HepG2 (cell line): ENCODE data around the gene TELO2. TPM values are rescaled to one million over a fixed set of nuclear protein-coding genes. Genes with fewer than 3 reads are reported as not detected.

Experiments used
- ATAC-seq: fragments of 200-7000 bp; cut with Tn5 transposase; 3 replicates; pipeline ENCODE4 v1.9.1; 2020; ENCODE audit warnings: mild to moderate bottlenecking, moderate library complexity
- BruUV-seq: library from RNA; stranded (reverse); fragments of 400-500 nt; replicated peaks from 2 replicates; lab custom pipeline; 2021; lab: Mats Ljungman, UMichigan
- CTCF ChIA-PET: fragments of 300-600 bp; formaldehyde crosslinking; extraction: SDS; loops from one replicate; lab custom pipeline; 2021; ENCODE audit warnings: low total read pairs, inconsistent platforms, low intra/inter-chr PET ratio; lab: Yijun Ruan, JAX
- POLR2A ChIA-PET: fragments of 350-600 bp; sonication (Branson Sonifier 250); formaldehyde crosslinking; loops from one replicate; lab custom pipeline; 2020; ENCODE audit warnings: antibody characterized with exemption, inconsistent platforms; lab: Yijun Ruan, JAX
- DNase-seq: peaks from one replicate; pipeline ENCODE4 v3.0.0-alpha.2; 2015; ENCODE audit warnings: low spot score
- FAIRE-seq: peaks from 3 replicates; lab custom pipeline; 2011; peaks lifted over from hg19 to GRCh38; lab: Jason Lieb, UNC
- H2AFZ ChIP-seq: one replicate; pipeline ENCODE4 v1.6.1; 2011; ENCODE audit warnings: low read length, inconsistent platforms
- H3K27ac ChIP-seq: fragments of 300-600 bp; 3 replicates; pipeline ENCODE4 v1.8.0; 2011; ENCODE audit warnings: mixed run types, mild to moderate bottlenecking, mixed read lengths, low read length, inconsistent platforms; ENCODE audit not compliant: insufficient read depth; ENCODE audit errors: extremely low read length
- H3K27me3 ChIP-seq, 2 experiments: fragments of 200-600 bp in 1 of 2; 2 replicates in 1 of 2; 3 replicates in 1 of 2; pipeline versions ENCODE4 v1.6.0 to v1.8.0; 2011; ENCODE audit warnings: low read length in 2 of 2, mild to moderate bottlenecking in 2 of 2, moderate library complexity in 2 of 2, inconsistent platforms in 1 of 2; ENCODE audit not compliant: insufficient read depth in 2 of 2, control insufficient read depth in 1 of 2
- H3K36me3 ChIP-seq, 2 experiments: fragments of 200-600 bp in 1 of 2; replicated peaks in 1 of 2; 2 replicates in 1 of 2; 3 replicates in 1 of 2; pipeline versions ENCODE4 v1.5.1 to v1.8.0; 2011; ENCODE audit warnings: low read length in 2 of 2, inconsistent platforms in 1 of 2; ENCODE audit not compliant: insufficient read depth in 2 of 2, control insufficient read depth in 1 of 2
- H3K4me1 ChIP-seq: 2 replicates; pipeline ENCODE4 v1.5.1; 2012; ENCODE audit warnings: low read length, inconsistent platforms; ENCODE audit not compliant: insufficient read depth
- H3K4me2 ChIP-seq: 2 replicates; pipeline ENCODE4 v1.6.0; 2011; ENCODE audit warnings: low read depth, low read length, inconsistent platforms
- H3K4me3 ChIP-seq, 3 experiments: fragments of 200-600 bp in 1 of 3; sonication (generic), shearing (Covaris generic) in 1 of 3; replicated peaks in 1 of 3; 2 replicates each; pipeline ENCODE4 v1.5.1; 2011 to 2016; ENCODE audit warnings: low read length in 3 of 3, inconsistent platforms in 2 of 3, low read depth in 2 of 3, mild to moderate bottlenecking in 2 of 3, control low read depth in 1 of 3, mixed read lengths in 1 of 3; ENCODE audit not compliant: insufficient read depth in 1 of 3
- H3K79me2 ChIP-seq: one replicate; pipeline ENCODE4 v1.6.1; 2011; ENCODE audit warnings: low read length, inconsistent platforms; ENCODE audit not compliant: insufficient read depth
- H3K9ac ChIP-seq: 2 replicates; pipeline ENCODE4 v1.6.0; 2011; ENCODE audit warnings: mild to moderate bottlenecking, low read depth, low read length, inconsistent platforms; ENCODE audit not compliant: insufficient read depth
- H3K9me3 ChIP-seq: 2 replicates; pipeline ENCODE4 v1.5.1; 2012; ENCODE audit warnings: mild to moderate bottlenecking, low read length
- H4K20me1 ChIP-seq: 2 replicates; pipeline ENCODE4 v1.6.0; 2011; ENCODE audit warnings: inconsistent platforms, mild to moderate bottlenecking, low read length, moderate library complexity; ENCODE audit not compliant: insufficient read depth
- ATF6 ChIP-seq: sonication (generic); formaldehyde crosslinking; conservative IDR thresholded peaks from 2 replicates; pipeline ENCODE4 v1.4.0; 2020; ENCODE audit warnings: missing genetic modification reagents
- CHCHD3 ChIP-seq: sonication (generic); formaldehyde crosslinking; IDR thresholded peaks from 2 replicates; pipeline ENCODE4 v1.8.0; 2022; ENCODE audit warnings: mild to moderate bottlenecking, missing genetic modification reagents, moderate library complexity
- DRAP1 ChIP-seq: IDR thresholded peaks from 2 replicates; pipeline ENCODE4 v1.6.1; 2016; ENCODE audit warnings: missing genetic modification reagents, missing compliant biosample characterization
- ERF ChIP-seq: IDR thresholded peaks from 2 replicates; pipeline ENCODE4 v1.6.1; 2018; ENCODE audit warnings: missing biosample characterization, missing genetic modification reagents
- EZH2 ChIP-seq: conservative IDR thresholded peaks from 2 replicates; pipeline ENCODE4 v1.6.1; 2012; ENCODE audit warnings: mild to moderate bottlenecking, low read depth, low read length, moderate library complexity
- MAX ChIP-seq: IDR thresholded peaks from 2 replicates; pipeline ENCODE4 v1.6.1; 2012; ENCODE audit warnings: inconsistent platforms
- MAZ ChIP-seq, 2 experiments: sonication (generic) in 1 of 2; formaldehyde crosslinking in 1 of 2; IDR thresholded peaks; 2 replicates each; pipeline versions ENCODE4 v1.5.0 to v1.6.1; 2012 to 2020; ENCODE audit warnings: low read depth in 2 of 2, mild to moderate bottlenecking in 2 of 2, borderline replicate concordance in 1 of 2, improper control_type of control experiment in 1 of 2, low read length in 1 of 2, missing genetic modification reagents in 1 of 2, moderate library complexity in 1 of 2
- ZHX2 ChIP-seq, 2 experiments: sonication (generic) in 1 of 2; formaldehyde crosslinking in 1 of 2; IDR thresholded peaks; 2 replicates each; pipeline versions ENCODE4 v1.6.1 to v1.9.0; 2014 to 2022; ENCODE audit warnings: antibody characterized with exemption in 1 of 2, borderline replicate concordance in 1 of 2, inconsistent platforms in 1 of 2, low read depth in 1 of 2, missing genetic modification reagents in 1 of 2
- ZNF432 ChIP-seq: sonication (generic); formaldehyde crosslinking; IDR thresholded peaks from 2 replicates; pipeline ENCODE4 v1.5.0; 2020; ENCODE audit warnings: missing genetic modification reagents, mild to moderate bottlenecking, borderline replicate concordance
- ZNF557 ChIP-seq: sonication (generic); formaldehyde crosslinking; IDR thresholded peaks from 2 replicates; pipeline ENCODE4 v1.4.0; 2020; ENCODE audit warnings: missing genetic modification reagents
- ZNF589 ChIP-seq: sonication (generic); formaldehyde crosslinking; conservative IDR thresholded peaks from 2 replicates; pipeline ENCODE4 v1.8.0; 2022; ENCODE audit warnings: mild to moderate bottlenecking, moderate library complexity, missing genetic modification reagents
- ZNF841 ChIP-seq: sonication (generic); formaldehyde crosslinking; IDR thresholded peaks from 2 replicates; pipeline ENCODE4 v1.8.1; 2023; ENCODE audit warnings: missing genetic modification reagents, borderline replicate concordance
- ZNF878 ChIP-seq: sonication (generic); formaldehyde crosslinking; IDR thresholded peaks from 2 replicates; pipeline ENCODE4 v1.8.1; 2023; ENCODE audit warnings: mild to moderate bottlenecking, missing genetic modification reagents, moderate library complexity
- WGBS: methylation state at CpG from one replicate; pipeline ENCODE4 v1.1.6; 2017; ENCODE audit warnings: low lambda C conversion rate; 5-methylcytosine and 5-hydroxymethylcytosine counted together
- in situ Hi-C: cut with HindIII; loops from 2 replicates; pipeline ENCODE4 v1.10.0; 2017; ENCODE audit warnings: low pct_unique_long_range_greater_than_20kb; ENCODE audit not compliant: extremely low pct_ligation_motif_present
- intact Hi-C: fragments of 100-400 bp; cut with micrococcal nuclease; formaldehyde crosslinking; loops from one replicate; pipeline ENCODE4 v1.10.0; 2022; ENCODE audit not compliant: unreplicated experiment
- polyA plus RNA-seq, 8 experiments: library from polyadenylated mRNA; depleted of rRNA in 3 of 8; stranded (reverse) in 7 of 8; unstranded in 1 of 8; fragments of >200 nt; fragmentation: Illumina TruSeq in 4 of 8; extraction: Trizol in 4 of 8; gene quantifications; 2 replicates each; pipeline versions ENCODE4 v1.2.1 to v1.2.3, GENCODE V29; 2011 to 2016; ENCODE audit warnings: low read depth in 4 of 8, missing spikeins in 1 of 8, mixed read lengths in 1 of 8; ENCODE audit not compliant: insufficient read depth in 1 of 8
- total RNA-seq, 5 experiments: library from RNA; depleted of rRNA; stranded (reverse); fragments of >200 nt; fragmentation: Illumina TruSeq; extraction: Trizol; gene quantifications; 2 replicates each; pipeline ENCODE4 v1.2.3, GENCODE V29; 2016; ENCODE audit warnings: low read depth in 1 of 5

TELO2 gene
- total and polyA plus RNA-seq, 2 of the 13 experiments (the other 11 are each of a cell fraction or from before 2014, with no cell fraction given) = 10.1 to 17.9 TPM

GRCh38 chr16:1541293-1542165, 48.4 kb downstream of the TELO2 start:
- 95% methylated on average over 21 of the region's 41 CpGs for WGBS
- H2AFZ ChIP-seq = no peak overlapping the region
- H3K27me3 ChIP-seq = no peaks in the 10 kb centered on the region
- H3K79me2 ChIP-seq = no peaks in the 10 kb centered on the region
- H4K20me1 ChIP-seq = no peaks in the 10 kb centered on the region
- BruUV-seq = no TSS peak
- H3K4me3 ChIP-seq = no peak overlapping the region
- DNase-seq (no peak), ATAC-seq (no peak), FAIRE-seq (no peak)
- H3K36me3 ChIP-seq = no peaks in the 10 kb centered on the region; a peak in 1 of 5 replicates
- no peaks in the 10 kb centered on the region for H3K9me3 ChIP-seq
- no peak overlapping the region for H3K9ac ChIP-seq
- CTCF ChIA-PET = no interaction called here
- H3K27ac ChIP-seq = no peak overlapping the region
- intact Hi-C loops (no loop called here), in situ Hi-C loops (no loop called here)
- peaks cover 24% of the 10 kb centered on the region for H3K4me1 ChIP-seq
- no peak overlapping the region for H3K4me2 ChIP-seq
- POLR2A ChIA-PET = no interaction called here
- TF ChIP-seq EZH2 (no peak), DRAP1 (no peak), ZNF589 (CRISPR knock-in tag) (no peak), MAZ (IDR thresholded peaks at IDR 0.05; ENCODE audit: borderline replicate concordance, low read depth, low read length) (no peak), MAZ (CRISPR knock-in tag; IDR thresholded peaks at IDR 0.05; ENCODE audit: low read depth) (no peak), MAX (no peak), ZNF557 (CRISPR knock-in tag) (no peak), ZNF878 (CRISPR knock-in tag) (no peak), ATF6 (no peak), ZNF432 (CRISPR knock-in tag) (no peak), ERF (CRISPR knock-in tag) (no peak), ZHX2 (IDR thresholded peaks at IDR 0.05; ENCODE audit: low read depth) (no peak), ZHX2 (CRISPR knock-in tag; IDR thresholded peaks at IDR 0.05; ENCODE audit: borderline replicate concordance) (no peak), CHCHD3 (CRISPR knock-in tag) (no peak), ZNF841 (CRISPR knock-in tag) (no peak)
